Fibroblast of the aortic adventitia (primary cell): ENCODE data around the gene FSTL4. TPM values are rescaled to one million over a fixed set of nuclear protein-coding genes. Genes with fewer than 3 reads are reported as not detected.
A peak's percentile ranks its signal among the peaks of the same experiment; 100 is the strongest.

Source experiments
- DNase-seq: peaks from one replicate; pipeline ENCODE4 v3.0.0-alpha.2; 2010; ENCODE audit warnings: low read depth
- H3K4me3 ChIP-seq: 2 replicates; pipeline ENCODE4 v1.5.1; 2011; ENCODE audit warnings: low read depth, mild to moderate bottlenecking, control low read depth, low read length, moderate library complexity
- total RNA-seq: library from RNA; depleted of rRNA; stranded (reverse); fragments of >200 nt; gene quantifications from 2 replicates; pipeline ENCODE4 v1.2.3, GENCODE V29; 2012; ENCODE audit warnings: low replicate concordance
- TF ChIP-seq, protein P1 (sequence below): IDR thresholded peaks from 2 replicates; pipeline ENCODE4 v1.5.1; 2011; ENCODE audit warnings: mild to moderate bottlenecking, low read length, control low read depth, inconsistent platforms; ENCODE audit not compliant: insufficient read depth

FSTL4 gene
- total RNA-seq, 1 donor = not detected

DNA sequence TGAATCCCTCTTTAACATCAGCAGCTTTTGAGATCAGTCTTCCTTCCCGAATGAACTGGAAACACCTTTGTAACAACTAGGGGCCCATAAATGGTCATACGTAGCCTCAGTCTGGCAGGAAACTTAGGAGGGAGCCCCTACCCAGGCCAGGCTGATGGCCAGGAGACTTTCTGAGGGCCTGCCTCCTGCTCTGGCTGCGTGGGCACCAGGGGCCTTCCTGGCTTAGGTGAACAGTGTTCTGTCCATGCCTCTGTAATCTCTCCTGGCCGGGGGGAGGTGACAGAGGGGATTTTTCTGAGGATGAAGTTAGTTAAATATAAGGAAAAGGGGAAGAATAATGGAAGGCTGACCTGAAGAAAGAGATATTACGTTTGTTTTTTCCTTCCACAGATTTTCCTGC lies 843 bp upstream of the FSTL4 start:
- no peak for DNase-seq
- no peak overlapping the region for H3K4me3 ChIP-seq
- TF ChIP-seq, protein P1, sequence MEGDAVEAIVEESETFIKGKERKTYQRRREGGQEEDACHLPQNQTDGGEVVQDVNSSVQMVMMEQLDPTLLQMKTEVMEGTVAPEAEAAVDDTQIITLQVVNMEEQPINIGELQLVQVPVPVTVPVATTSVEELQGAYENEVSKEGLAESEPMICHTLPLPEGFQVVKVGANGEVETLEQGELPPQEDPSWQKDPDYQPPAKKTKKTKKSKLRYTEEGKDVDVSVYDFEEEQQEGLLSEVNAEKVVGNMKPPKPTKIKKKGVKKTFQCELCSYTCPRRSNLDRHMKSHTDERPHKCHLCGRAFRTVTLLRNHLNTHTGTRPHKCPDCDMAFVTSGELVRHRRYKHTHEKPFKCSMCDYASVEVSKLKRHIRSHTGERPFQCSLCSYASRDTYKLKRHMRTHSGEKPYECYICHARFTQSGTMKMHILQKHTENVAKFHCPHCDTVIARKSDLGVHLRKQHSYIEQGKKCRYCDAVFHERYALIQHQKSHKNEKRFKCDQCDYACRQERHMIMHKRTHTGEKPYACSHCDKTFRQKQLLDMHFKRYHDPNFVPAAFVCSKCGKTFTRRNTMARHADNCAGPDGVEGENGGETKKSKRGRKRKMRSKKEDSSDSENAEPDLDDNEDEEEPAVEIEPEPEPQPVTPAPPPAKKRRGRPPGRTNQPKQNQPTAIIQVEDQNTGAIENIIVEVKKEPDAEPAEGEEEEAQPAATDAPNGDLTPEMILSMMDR = no peak

DNA sequence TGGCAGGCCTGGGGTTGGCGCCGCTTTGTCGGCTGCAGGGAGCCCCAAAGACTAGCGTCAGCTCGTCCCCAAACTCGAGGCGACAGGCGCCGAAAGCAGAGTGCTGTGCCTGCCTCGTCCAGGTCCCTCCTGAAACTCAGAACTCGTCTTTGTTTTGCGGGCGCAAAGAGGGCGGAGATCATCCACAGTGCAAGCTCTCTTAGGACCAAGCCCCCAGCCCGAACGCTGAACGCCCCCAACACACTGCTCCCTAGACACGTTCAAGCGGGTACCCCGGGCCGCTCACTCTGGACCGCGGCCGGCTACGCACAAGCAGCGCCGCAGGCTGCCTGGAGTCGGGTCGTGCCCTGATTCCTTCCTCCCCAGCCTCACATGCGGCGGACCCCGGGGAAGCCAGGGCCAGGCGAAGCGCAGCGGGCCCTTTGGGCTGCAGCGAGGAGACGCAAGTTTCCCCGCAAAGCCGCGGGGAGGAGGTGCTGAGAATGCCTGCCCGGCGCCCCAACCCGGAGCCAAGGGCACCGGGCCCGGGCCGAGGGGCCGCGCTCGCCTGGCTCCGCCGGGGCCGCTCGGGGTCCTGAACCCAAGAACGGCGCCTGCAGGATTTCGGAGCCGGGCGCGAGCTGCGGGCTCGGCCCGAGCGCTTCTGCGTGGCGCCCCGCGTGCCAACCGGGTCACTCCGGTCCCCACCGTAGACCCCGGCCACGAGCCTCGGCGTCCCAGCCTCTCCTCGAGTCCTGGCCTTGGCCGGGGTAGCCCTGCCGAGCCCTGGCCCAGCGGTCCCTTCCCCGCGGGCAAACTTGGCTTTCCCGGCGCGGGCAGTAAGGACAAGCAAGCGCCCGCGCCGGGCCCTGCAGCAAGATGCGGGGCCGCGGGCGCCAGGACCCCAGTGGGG lies 738 bp downstream of the FSTL4 start:
- TF ChIP-seq, protein P1 = no peak
- DNase-seq = no peak
- H3K4me3 ChIP-seq = no peak overlapping the region

DNA sequence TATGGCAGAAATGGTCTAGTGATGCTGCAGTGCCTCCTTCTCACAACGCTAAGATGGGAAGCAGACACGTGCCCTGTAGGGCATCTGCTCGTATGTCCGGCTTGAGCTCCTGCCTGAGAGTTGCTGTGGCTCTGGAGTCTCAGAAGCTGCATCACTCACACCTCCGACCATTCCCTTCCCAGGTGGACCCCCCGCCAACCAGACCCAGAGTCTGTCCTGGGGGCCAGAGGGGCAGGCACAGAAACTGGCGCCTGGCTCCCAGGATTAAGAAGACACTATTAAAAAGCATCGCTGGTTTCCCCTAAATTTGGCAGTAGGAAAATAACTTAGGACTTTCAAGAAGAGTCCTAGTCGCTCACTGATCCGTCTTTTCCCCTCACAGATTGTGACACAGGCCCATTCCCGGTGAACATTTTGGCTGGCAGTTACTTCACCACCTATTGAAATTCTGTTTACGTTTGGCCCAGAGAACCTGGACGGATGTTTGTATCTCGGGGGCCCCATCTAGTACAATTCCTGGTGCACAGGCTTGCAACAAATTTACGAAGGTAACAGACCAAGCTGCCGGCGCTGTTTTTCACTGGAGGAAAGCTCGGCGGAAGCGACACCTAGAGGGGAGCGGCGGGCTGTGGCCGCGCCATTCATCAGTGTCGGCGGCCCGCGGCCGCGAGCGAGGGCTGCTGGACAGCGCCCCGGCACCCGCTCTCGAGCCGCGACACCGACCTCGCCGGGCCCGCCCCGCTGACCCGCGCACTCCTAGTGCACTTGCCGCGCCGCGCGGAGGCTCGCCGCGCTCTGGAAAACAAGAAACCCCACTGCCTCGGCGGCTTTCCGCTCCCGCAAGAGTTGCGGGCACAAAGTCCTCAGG lies 1.6 kb downstream of the FSTL4 start:
- TF ChIP-seq, protein P1 = peak; percentile 32
- DNase-seq = no peak
- no peak overlapping the region for H3K4me3 ChIP-seq

DNA sequence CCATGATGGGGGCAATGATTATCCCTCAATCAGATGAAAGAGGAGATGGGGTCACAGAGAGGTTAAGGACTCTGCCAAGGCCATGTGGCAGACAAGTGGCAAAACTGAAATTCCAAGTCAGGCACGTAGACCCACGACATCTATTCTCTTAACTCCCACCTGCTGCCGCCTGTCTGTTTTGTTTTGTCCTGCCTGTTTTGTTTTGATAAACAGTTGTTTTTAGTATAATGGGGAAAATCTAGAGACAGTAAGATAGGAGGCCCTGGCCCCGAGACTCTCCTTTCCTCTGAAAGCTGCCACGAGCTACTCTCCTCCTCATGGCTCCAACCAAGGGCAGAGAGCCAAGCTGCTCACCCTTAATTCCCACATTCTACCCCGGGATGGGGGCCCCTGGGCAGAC lies 4.9 kb downstream of the FSTL4 start:
- TF ChIP-seq, protein P1 = no peak
- no peak for DNase-seq
- no peak overlapping the region for H3K4me3 ChIP-seq

DNA sequence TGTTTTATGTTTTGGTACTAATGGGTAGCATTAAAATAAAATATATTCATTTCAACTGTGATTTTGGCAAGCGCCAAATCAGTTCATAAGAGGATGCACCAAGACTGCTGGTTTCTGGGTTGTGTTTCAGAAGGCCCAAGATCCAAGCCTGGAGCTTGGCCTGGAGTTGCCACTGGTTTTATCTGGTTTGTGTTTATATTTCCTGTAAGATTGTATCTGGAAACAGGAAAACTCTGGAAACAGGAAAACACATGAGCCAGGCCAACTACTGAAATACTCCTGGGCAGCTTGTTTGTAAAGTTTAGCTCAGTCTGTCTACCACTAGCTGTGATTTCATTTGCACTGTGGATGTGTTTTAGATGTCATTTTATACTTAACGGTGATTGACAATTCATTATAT lies 5.5 kb downstream of the FSTL4 start:
- no peak for DNase-seq
- TF ChIP-seq, protein P1 = no peak
- H3K4me3 ChIP-seq = no peak overlapping the region

DNA sequence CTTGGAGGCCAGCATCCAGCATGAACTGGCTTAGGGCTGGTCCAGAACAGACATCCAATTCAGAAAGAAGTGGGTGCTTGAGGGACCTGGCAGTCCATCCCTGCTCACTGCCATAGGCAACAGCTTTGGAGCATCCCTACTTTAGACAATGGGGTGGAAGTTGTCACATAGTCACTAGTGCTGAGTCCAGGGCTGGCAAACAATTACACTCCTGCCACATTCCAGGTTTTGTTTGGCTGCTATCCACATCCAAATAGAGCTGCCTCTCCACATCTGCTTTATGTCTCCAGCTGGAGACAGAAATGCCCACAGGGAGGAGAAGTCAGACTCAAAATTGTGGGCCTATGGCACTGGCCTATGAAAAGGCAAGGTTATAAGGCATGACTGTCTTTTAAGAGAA lies 7.0 kb downstream of the FSTL4 start:
- H3K4me3 ChIP-seq = no peak overlapping the region
- TF ChIP-seq, protein P1 = no peak
- DNase-seq = no peak
